K562 (cell line): ENCODE data around the gene STAU1. TPM values are rescaled to one million over a fixed set of nuclear protein-coding genes. Genes with fewer than 3 reads are reported as not detected.
"Not testable (repeated sequence)": the region's sequence is repeated elsewhere in the genome, so short reads cannot be mapped to it uniquely, and the experiment has no call there.

Experiments used
- ATAC-seq: fragments of 200-7000 bp; cut with Tn5 transposase; 3 replicates; pipeline ENCODE4 v1.9.1; 2020; ENCODE audit warnings: moderate library complexity
- BruUV-seq: library from RNA; stranded (reverse); fragments of 400-500 nt; replicated peaks from 2 replicates; lab custom pipeline; 2021; lab: Mats Ljungman, UMichigan
- CTCF ChIA-PET: fragments of 300-600 bp; formaldehyde crosslinking; extraction: SDS; loops from one replicate; lab custom pipeline; 2021; ENCODE audit warnings: low intra/inter-chr PET ratio; lab: Yijun Ruan, JAX
- POLR2A ChIA-PET: fragments of 300-600, 350-650 bp; sonication (Branson Sonifier 250); formaldehyde crosslinking; extraction: SDS; loops from one replicate; lab custom pipeline; 2021; ENCODE audit warnings: antibody characterized with exemption, inconsistent platforms; lab: Yijun Ruan, JAX
- DNase-seq, 4 experiments: peaks; one replicate each; pipeline versions ENCODE4 v3.0.0 to v3.0.0-alpha.2; 2011 to 2018; ENCODE audit warnings: low spot score in 3 of 4, mixed read lengths in 3 of 4; ENCODE audit errors: extremely low read depth in 1 of 4
- FAIRE-seq: peaks from 2 replicates; lab custom pipeline; 2011; peaks lifted over from hg19 to GRCh38; lab: Jason Lieb, UNC
- H2AFZ ChIP-seq: 2 replicates; pipeline ENCODE4 v1.6.0; 2011; ENCODE audit warnings: low read depth, low read length, control low read depth, inconsistent platforms
- H3K27ac ChIP-seq: fragments of 200-600 bp; 3 replicates; pipeline ENCODE4 v1.8.0; 2011; ENCODE audit warnings: low read depth, mild to moderate bottlenecking, control low read depth, inconsistent platforms, low read length, moderate library complexity, mixed read lengths; ENCODE audit errors: extremely low read depth
- H3K27me3 ChIP-seq, 2 experiments: fragments of 300-600 bp in 1 of 2; 2 replicates in 1 of 2; 3 replicates in 1 of 2; pipeline versions ENCODE4 v1.6.0 to v1.8.0; 2011; ENCODE audit warnings: inconsistent platforms in 2 of 2, low read length in 2 of 2, mild to moderate bottlenecking in 1 of 2, mixed read lengths in 1 of 2, moderate library complexity in 1 of 2; ENCODE audit not compliant: control insufficient read depth in 2 of 2, insufficient read depth in 2 of 2
- H3K36me3 ChIP-seq: fragments of 300-600 bp; 3 replicates; pipeline ENCODE4 v1.8.0; 2011; ENCODE audit warnings: mild to moderate bottlenecking, low read length, inconsistent platforms; ENCODE audit not compliant: control insufficient read depth, insufficient read depth
- H3K4me1 ChIP-seq, 2 experiments: fragments of 200-600 bp in 1 of 2; replicated peaks in 1 of 2; 2 replicates in 1 of 2; 3 replicates in 1 of 2; pipeline versions ENCODE4 v1.5.1 to v1.8.0; 2011; ENCODE audit warnings: inconsistent platforms in 2 of 2, low read length in 2 of 2, mild to moderate bottlenecking in 1 of 2, mixed read lengths in 1 of 2, moderate library complexity in 1 of 2; ENCODE audit not compliant: control insufficient read depth in 2 of 2, insufficient read depth in 2 of 2
- H3K4me2 ChIP-seq: 2 replicates; pipeline ENCODE4 v1.6.1; 2011; ENCODE audit warnings: low read length, control low read depth, inconsistent platforms, mixed read lengths; ENCODE audit not compliant: insufficient read depth
- H3K4me3 ChIP-seq: fragments of 200-600 bp; sonication (generic), shearing (Covaris generic); 2 replicates; pipeline ENCODE4 v1.5.1; 2016; ENCODE audit warnings: control low read depth, inconsistent platforms
- H3K79me2 ChIP-seq: fragments of 200-600 bp; 3 replicates; pipeline ENCODE4 v1.8.0; 2011; ENCODE audit warnings: low read length, inconsistent platforms; ENCODE audit not compliant: control insufficient read depth, insufficient read depth
- H3K9ac ChIP-seq, 2 experiments: 2 replicates each; pipeline versions ENCODE4 v1.6.0 to v1.6.1; 2011; ENCODE audit warnings: low read depth in 2 of 2, low read length in 2 of 2, control low read depth in 1 of 2, inconsistent platforms in 1 of 2, mild to moderate bottlenecking in 1 of 2, mixed read lengths in 1 of 2; ENCODE audit not compliant: insufficient read depth in 1 of 2
- H3K9me1 ChIP-seq: one replicate; pipeline ENCODE4 v1.6.0; 2011; ENCODE audit warnings: inconsistent platforms, mild to moderate bottlenecking, low read length, moderate library complexity; ENCODE audit not compliant: control insufficient read depth, insufficient read depth
- H3K9me3 ChIP-seq: replicated peaks from 2 replicates; pipeline ENCODE4 v1.5.1; 2011; ENCODE audit warnings: low read depth, low read length, inconsistent platforms; ENCODE audit not compliant: control insufficient read depth, insufficient read depth
- H4K20me1 ChIP-seq: replicated peaks from 2 replicates; pipeline ENCODE4 v1.6.1; 2011; ENCODE audit warnings: low read length, inconsistent platforms, mixed read lengths; ENCODE audit not compliant: control insufficient read depth, insufficient read depth
- ESRRA ChIP-seq: fragments of 450-650 bp; IDR thresholded peaks from 2 replicates; pipeline ENCODE4 v1.6.1; 2014; ENCODE audit warnings: low read depth, mild to moderate bottlenecking, moderate library complexity, borderline replicate concordance
- HDGF ChIP-seq: fragments of 450-650 bp; IDR thresholded peaks from 2 replicates; pipeline ENCODE4 v1.6.1; 2016
- NCOA1 ChIP-seq: fragments of 450-650 bp; IDR thresholded peaks from 2 replicates; pipeline ENCODE4 v1.6.1; 2016; ENCODE audit warnings: low read depth
- RCOR1 ChIP-seq, 2 experiments: IDR thresholded peaks; 2 replicates each; pipeline ENCODE4 v1.6.1; 2012; ENCODE audit warnings: low read depth in 2 of 2, low read length in 2 of 2, borderline replicate concordance in 1 of 2, improper control_type of control experiment in 1 of 2
- RFX7 ChIP-seq: fragments of 250-450 bp; sonication (Bioruptor Pico); IDR thresholded peaks from 2 replicates; pipeline ENCODE4 v1.5.1; 2021; ENCODE audit warnings: mild to moderate bottlenecking
- TEAD1 ChIP-seq, 2 experiments: fragments of 450-650 bp in 1 of 2; sonication (generic) in 1 of 2; formaldehyde crosslinking; IDR thresholded peaks; 2 replicates each; pipeline versions ENCODE4 v1.4.0 to v1.8.0; 2020 to 2022; ENCODE audit warnings: mild to moderate bottlenecking in 2 of 2, missing genetic modification reagents in 1 of 2
- TRIM28 ChIP-seq: fragments of 450-650 bp; IDR thresholded peaks from 2 replicates; pipeline ENCODE4 v1.6.1; 2017
- VEZF1 ChIP-seq: fragments of 200-800 bp; sonication (Bioruptor generic); IDR thresholded peaks from 2 replicates; pipeline ENCODE4 v1.6.1; 2017; ENCODE audit warnings: missing genetic modification characterization, missing compliant biosample characterization
- ZBTB33 ChIP-seq: sonication (generic); formaldehyde crosslinking; IDR thresholded peaks from 2 replicates; pipeline ENCODE4 v1.8.1; 2023; ENCODE audit warnings: mild to moderate bottlenecking, missing genetic modification reagents
- ZNF639 ChIP-seq, 2 experiments: fragments of 200-800 bp in 1 of 2; sonication (Bioruptor generic) in 1 of 2; sonication (generic) in 1 of 2; formaldehyde crosslinking in 1 of 2; IDR thresholded peaks in 1 of 2; conservative IDR thresholded peaks in 1 of 2; 2 replicates each; pipeline versions ENCODE4 v1.5.0 to v1.6.1; 2016 to 2020; ENCODE audit warnings: missing compliant biosample characterization in 1 of 2, missing genetic modification characterization in 1 of 2, missing genetic modification reagents in 1 of 2
- WGBS: fragments of 100-300 bp; shearing (Covaris generic); methylation state at CpG from one replicate; pipeline ENCODE4 v1.1.6; 2016; ENCODE audit warnings: low coverage, mixed read lengths; ENCODE audit not compliant: insufficient coverage; ENCODE audit errors: missing lambda C conversion rate; 5-methylcytosine and 5-hydroxymethylcytosine counted together
- in situ Hi-C: fragments of 300-500 bp; cut with MboI; formaldehyde crosslinking; loops from 4 replicates; pipeline ENCODE4 v1.15.0; 2018; ENCODE audit warnings: inconsistent platforms, mixed read lengths
- intact Hi-C: fragments of 100-400 bp; cut with micrococcal nuclease; formaldehyde crosslinking; loops from 2 replicates; pipeline ENCODE4 v1.14.2; 2022
- polyA plus RNA-seq, 8 experiments: library from polyadenylated mRNA; depleted of rRNA in 4 of 8; stranded (reverse) in 5 of 8; unstranded in 3 of 8; fragments of >200 nt; fragmentation: Nextera tagmentation in 2 of 8; fragmentation: Illumina TruSeq in 1 of 8; extraction: Ambion mirVana in 2 of 8; extraction: Trizol in 1 of 8; gene quantifications; 2 replicates each; pipeline versions ENCODE4 v1.2.1 to v1.2.3, GENCODE V29; 2011 to 2014; ENCODE audit warnings: inconsistent platforms in 1 of 8, missing spikeins in 1 of 8
- total RNA-seq, 7 experiments: library from RNA; depleted of rRNA in 6 of 7; stranded (reverse); fragments of >200 nt in 6 of 7; fragmentation: Illumina TruSeq in 2 of 7; extraction: Trizol in 2 of 7; gene quantifications; 2 replicates each; pipeline versions ENCODE4 v1.2.1 to v1.2.3, GENCODE V29; 2011 to 2021; ENCODE audit warnings: low replicate concordance in 1 of 7

The STAU1 gene
- total and polyA plus RNA-seq, 9 of the 15 experiments (the other 6 are each of a cell fraction or from before 2014, with no cell fraction given): 18.0 to 106 (median 50.6) TPM

GRCh38 chr20:49219091-49219923, 31.2 kb upstream of the STAU1 start, which contains the start of gene DDX27 (continued):
- TF ChIP-seq RFX7 (CRISPR knock-in tag) (no peak), TRIM28 (peak; percentile 87), NCOA1 (peak; percentile 54; the same call in 1 of the 2 replicates), ESRRA (peak; percentile 75), RCOR1 (IDR thresholded peaks at IDR 0.05; ENCODE audit: borderline replicate concordance in 1 of 2, low read depth in 2 of 2, low read length in 2 of 2) (0 out of 4 replicates have a peak, but pooled peaks of 1 of the 2 experiments have one; percentile 4), HDGF (no peak), VEZF1 (CRISPR knock-in tag) (peak; percentile 92)

- FAIRE-seq, DNase-seq, H3K9me3 ChIP-seq: not testable (repeated sequence)
- H2AFZ ChIP-seq: peak overlapping the region; percentile 61; the same call in 1 of the 2 replicates
- peaks cover 14 to 19% of the 10 kb centered on the region in 2 experiments; a peak in 4 of 5 replicates for H3K4me1 ChIP-seq
- peak overlapping the region; percentile 81 to 90; a peak in 3 of 4 replicates for H3K9ac ChIP-seq
- H3K4me2 ChIP-seq: 0 out of 2 replicates have a peak overlapping the region, but pooled peaks have one; percentile 13
- peaks cover 22% of the 10 kb centered on the region for H3K79me2 ChIP-seq
- peak in 1 of 2 experiments; percentile 5; a peak in 1 of 4 replicates for TF ChIP-seq TEAD1 (CRISPR knock-in tag; IDR thresholded peaks at IDR 0.05)
- 0 out of 4 replicates have a peak, but pooled peaks of 1 of the 2 experiments have one; percentile 5 for TF ChIP-seq ZNF639 (CRISPR knock-in tag; conservative IDR thresholded peaks at IDR 0.05 in 1 of 2, IDR thresholded peaks at IDR 0.05 in 1 of 2)
- TF ChIP-seq ZBTB33 (CRISPR knock-in tag): peak; percentile 87
- TF ChIP-seq, all 486 proteins: peak for 3; not testable (repeated sequence) for 483
- CTCF ChIA-PET: interaction anchor here (0.6 kb wide), 1 partner anchor 71 kb away, joined by 6 read pairs; no protein-coding TSS in a partner anchor
- peak; percentile 8 for ATAC-seq
- BruUV-seq: TSS peak; percentile 98
- POLR2A ChIA-PET: interaction anchor here (0.6 to 1.0 kb wide), 7 partner anchors 22 to 184 kb away, joined by 3 to 5 read pairs (median 3); no protein-coding TSS in a partner anchor
- peak overlapping the region; percentile 58 for H3K27ac ChIP-seq
- not testable (repeated sequence) for H3K4me3 ChIP-seq, H3K27me3 ChIP-seq, H3K9me1 ChIP-seq, H4K20me1 ChIP-seq
- in situ Hi-C loops: loop anchor here (5.0 kb wide), 1 partner anchor 86 kb away; no protein-coding TSS in a partner anchor
- intact Hi-C loops: loop anchor here (5.0 kb wide), 1 partner anchor 36 kb away; no protein-coding TSS in a partner anchor
- H3K36me3 ChIP-seq: peaks cover 27% of the 10 kb centered on the region; the same call in 2 of the 3 replicates
- WGBS: 47% methylated on average over 10 of the region's 13 CpGs
Measured at GRCh38 chr20:49218739-49219090, 30.6 kb upstream of the STAU1 start.
